ENCODE data around the gene EIF4B. TPM values are rescaled to one million over a fixed set of nuclear protein-coding genes. Genes with fewer than 3 reads are reported as not detected.
A peak's percentile ranks its signal among the peaks of the same experiment; 100 is the strongest.

The EIF4B gene
- total and polyA plus RNA-seq, 2 of the 13 experiments (the other 11 are each of a cell fraction or from before 2014, with no cell fraction given): 416 to 548 TPM

DNA sequence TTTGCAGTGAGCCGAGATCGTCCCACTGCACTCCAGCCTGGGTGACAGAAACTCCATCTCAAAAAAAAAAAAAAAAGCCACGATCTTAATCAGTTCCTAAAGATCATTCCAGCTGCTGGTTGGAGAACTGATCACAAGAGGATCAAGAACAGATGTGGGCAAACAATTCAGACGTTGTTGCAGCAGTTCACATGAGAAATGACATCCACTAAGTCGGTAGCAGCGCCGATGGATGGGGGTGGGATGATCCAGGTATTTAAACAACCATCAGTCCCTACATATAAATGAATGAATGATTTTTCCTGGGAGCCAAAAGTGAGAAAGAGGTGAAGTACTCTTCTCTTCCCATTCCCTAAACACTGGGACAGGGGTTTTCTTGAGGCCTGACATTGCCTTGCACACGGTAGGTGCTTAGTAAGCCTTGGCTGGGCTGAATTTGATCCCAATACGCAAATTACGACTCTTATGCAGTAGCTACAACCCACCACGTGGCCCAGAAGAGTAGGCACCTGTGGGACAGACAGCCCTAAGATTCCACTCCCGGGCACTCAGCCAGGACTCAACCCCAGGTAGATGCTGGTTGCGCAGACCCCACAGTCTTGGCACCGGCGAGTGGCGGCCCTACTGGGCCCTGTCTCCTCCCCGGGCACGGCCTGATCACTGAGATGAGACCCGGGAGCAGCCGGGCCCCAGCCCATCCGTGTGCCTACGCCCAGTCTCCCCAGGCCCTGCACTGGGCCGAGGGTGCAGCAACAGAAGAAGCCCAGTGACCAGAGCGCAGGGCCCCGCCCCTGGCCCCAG lies 72.4 kb downstream of the EIF4B start (continued):
- TF ChIP-seq, protein P1, sequence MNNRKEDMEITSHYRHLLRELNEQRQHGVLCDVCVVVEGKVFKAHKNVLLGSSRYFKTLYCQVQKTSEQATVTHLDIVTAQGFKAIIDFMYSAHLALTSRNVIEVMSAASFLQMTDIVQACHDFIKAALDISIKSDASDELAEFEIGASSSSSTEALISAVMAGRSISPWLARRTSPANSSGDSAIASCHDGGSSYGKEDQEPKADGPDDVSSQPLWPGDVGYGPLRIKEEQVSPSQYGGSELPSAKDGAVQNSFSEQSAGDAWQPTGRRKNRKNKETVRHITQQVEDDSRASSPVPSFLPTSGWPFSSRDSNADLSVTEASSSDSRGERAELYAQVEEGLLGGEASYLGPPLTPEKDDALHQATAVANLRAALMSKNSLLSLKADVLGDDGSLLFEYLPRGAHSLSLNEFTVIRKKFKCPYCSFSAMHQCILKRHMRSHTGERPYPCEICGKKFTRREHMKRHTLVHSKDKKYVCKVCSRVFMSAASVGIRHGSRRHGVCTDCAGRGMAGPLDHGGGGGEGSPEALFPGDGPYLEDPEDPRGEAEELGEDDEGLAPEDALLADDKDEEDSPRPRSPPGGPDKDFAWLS (CRISPR knock-in tag; IDR thresholded peaks at IDR 0.05; ENCODE audit: borderline replicate concordance): no peak
- TF ChIP-seq, protein P2, sequence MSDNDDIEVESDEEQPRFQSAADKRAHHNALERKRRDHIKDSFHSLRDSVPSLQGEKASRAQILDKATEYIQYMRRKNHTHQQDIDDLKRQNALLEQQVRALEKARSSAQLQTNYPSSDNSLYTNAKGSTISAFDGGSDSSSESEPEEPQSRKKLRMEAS (IDR thresholded peaks at IDR 0.05): peak; percentile 67
- TF ChIP-seq, protein P3, sequence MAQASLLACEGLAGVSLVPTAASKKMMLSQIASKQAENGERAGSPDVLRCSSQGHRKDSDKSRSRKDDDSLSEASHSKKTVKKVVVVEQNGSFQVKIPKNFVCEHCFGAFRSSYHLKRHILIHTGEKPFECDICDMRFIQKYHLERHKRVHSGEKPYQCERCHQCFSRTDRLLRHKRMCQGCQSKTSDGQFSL (CRISPR knock-in tag; IDR thresholded peaks at IDR 0.05): no peak
- TF ChIP-seq ZFP82 (CRISPR knock-in tag; IDR thresholded peaks at IDR 0.05; ENCODE audit: borderline replicate concordance) (peak; percentile 74; the same call in 1 of the 2 replicates), ZBTB21 (CRISPR knock-in tag; IDR thresholded peaks at IDR 0.05) (no peak), ZFP36L2 (CRISPR knock-in tag; IDR thresholded peaks at IDR 0.05) (no peak), TBL1XR1 (IDR thresholded peaks at IDR 0.05; ENCODE audit: borderline replicate concordance, low read length, partially characterized antibody) (no peak), ZFYVE20 (CRISPR knock-in tag; IDR thresholded peaks at IDR 0.05; ENCODE audit: borderline replicate concordance, low read depth) (no peak)
- TF ChIP-seq, protein P4, sequence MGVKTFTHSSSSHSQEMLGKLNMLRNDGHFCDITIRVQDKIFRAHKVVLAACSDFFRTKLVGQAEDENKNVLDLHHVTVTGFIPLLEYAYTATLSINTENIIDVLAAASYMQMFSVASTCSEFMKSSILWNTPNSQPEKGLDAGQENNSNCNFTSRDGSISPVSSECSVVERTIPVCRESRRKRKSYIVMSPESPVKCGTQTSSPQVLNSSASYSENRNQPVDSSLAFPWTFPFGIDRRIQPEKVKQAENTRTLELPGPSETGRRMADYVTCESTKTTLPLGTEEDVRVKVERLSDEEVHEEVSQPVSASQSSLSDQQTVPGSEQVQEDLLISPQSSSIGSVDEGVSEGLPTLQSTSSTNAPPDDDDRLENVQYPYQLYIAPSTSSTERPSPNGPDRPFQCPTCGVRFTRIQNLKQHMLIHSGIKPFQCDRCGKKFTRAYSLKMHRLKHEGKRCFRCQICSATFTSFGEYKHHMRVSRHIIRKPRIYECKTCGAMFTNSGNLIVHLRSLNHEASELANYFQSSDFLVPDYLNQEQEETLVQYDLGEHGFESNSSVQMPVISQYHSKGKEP (CRISPR knock-in tag; IDR thresholded peaks at IDR 0.05): no peak
- TF ChIP-seq, protein P5, sequence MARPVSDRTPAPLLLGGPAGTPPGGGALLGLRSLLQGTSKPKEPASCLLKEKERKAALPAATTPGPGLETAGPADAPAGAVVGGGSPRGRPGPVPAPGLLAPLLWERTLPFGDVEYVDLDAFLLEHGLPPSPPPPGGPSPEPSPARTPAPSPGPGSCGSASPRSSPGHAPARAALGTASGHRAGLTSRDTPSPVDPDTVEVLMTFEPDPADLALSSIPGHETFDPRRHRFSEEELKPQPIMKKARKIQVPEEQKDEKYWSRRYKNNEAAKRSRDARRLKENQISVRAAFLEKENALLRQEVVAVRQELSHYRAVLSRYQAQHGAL (CRISPR knock-in tag; IDR thresholded peaks at IDR 0.05; ENCODE audit: not compliant biosample characterization): no peak
- TF ChIP-seq, protein P6, sequence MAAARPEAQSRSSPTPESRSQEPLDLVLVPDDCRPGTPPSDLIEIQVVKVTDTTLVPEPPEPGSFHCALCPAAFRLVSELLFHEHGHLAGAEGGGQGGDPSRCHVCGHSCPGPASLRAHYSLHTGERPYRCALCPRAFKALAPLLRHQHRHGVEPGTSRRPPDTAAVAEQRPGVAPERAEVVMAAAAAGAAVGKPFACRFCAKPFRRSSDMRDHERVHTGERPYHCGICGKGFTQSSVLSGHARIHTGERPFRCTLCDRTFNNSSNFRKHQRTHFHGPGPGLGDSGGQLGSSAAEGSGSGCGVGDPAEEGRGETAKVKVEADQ (CRISPR knock-in tag; IDR thresholded peaks at IDR 0.05; ENCODE audit: borderline replicate concordance): peak; percentile 18; the same call in 1 of the 2 replicates
- TF ChIP-seq, protein P7, sequence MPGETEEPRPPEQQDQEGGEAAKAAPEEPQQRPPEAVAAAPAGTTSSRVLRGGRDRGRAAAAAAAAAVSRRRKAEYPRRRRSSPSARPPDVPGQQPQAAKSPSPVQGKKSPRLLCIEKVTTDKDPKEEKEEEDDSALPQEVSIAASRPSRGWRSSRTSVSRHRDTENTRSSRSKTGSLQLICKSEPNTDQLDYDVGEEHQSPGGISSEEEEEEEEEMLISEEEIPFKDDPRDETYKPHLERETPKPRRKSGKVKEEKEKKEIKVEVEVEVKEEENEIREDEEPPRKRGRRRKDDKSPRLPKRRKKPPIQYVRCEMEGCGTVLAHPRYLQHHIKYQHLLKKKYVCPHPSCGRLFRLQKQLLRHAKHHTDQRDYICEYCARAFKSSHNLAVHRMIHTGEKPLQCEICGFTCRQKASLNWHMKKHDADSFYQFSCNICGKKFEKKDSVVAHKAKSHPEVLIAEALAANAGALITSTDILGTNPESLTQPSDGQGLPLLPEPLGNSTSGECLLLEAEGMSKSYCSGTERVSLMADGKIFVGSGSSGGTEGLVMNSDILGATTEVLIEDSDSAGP (CRISPR knock-in tag; IDR thresholded peaks at IDR 0.05; ENCODE audit: borderline replicate concordance): no peak
- TF ChIP-seq, protein P8, sequence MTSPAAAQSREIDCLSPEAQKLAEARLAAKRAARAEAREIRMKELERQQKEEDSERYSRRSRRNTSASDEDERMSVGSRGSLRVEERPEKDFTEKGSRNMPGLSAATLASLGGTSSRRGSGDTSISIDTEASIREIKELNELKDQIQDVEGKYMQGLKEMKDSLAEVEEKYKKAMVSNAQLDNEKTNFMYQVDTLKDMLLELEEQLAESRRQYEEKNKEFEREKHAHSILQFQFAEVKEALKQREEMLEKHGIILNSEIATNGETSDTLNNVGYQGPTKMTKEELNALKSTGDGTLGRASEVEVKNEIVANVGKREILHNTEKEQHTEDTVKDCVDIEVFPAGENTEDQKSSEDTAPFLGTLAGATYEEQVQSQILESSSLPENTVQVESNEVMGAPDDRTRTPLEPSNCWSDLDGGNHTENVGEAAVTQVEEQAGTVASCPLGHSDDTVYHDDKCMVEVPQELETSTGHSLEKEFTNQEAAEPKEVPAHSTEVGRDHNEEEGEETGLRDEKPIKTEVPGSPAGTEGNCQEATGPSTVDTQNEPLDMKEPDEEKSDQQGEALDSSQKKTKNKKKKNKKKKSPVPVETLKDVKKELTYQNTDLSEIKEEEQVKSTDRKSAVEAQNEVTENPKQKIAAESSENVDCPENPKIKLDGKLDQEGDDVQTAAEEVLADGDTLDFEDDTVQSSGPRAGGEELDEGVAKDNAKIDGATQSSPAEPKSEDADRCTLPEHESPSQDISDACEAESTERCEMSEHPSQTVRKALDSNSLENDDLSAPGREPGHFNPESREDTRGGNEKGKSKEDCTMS (CRISPR knock-in tag; conservative IDR thresholded peaks at IDR 0.05): 0 out of 2 replicates have a peak, but pooled peaks have one; percentile 26
